ENCODE measurements around the gene PFKFB3.

Gene PFKFB3

DNA sequence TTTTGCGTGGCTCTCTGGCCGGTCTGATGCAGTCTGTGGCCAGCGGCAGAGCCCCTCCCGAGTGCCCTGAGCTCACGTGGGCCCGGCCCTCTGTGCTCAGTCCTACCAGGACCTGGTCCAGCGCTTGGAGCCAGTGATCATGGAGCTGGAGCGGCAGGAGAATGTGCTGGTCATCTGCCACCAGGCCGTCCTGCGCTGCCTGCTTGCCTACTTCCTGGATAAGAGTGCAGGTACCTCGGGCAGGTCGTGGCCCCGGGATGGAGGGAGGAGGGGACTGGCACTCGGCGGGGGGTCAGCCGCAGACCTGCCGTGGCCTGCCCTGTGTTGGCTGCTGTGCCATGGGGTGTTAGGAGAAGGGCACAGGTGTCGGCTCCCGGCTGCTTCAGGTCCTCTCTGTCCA, 20.0 kb downstream of the PFKFB3 start:
- WGBS (ENCODE audit: extremely low coverage, insufficient coverage, low lambda C conversion rate), result no CpG with 5 or more reads among the region's 19 CpGs
- H3K27ac ChIP-seq (ENCODE audit: low read depth, low read length), result no peak overlapping the region
- H3K36me3 ChIP-seq (ENCODE audit: control insufficient read depth, insufficient read depth, low read length), result peaks cover 30% of the 10 kb centered on the region

DNA sequence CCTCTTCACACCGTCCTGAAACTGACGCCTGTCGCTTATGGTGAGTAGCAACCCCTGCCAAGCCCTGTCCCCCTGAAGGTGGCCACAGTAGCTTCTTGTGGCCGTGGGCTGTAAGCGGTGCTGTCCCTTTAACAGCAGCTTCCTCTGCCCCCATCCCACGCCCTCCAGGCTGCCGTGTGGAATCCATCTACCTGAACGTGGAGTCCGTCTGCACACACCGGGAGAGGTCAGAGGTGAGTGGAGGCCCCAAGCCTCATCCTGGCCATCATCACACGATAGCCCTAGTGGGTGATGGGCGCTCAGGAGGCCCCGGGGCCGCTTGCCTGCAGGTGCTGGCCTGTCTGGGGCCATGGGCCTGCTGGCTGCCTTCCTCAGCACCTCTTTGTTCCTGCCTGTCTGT, 21.2 kb downstream of the PFKFB3 start:
- no peak overlapping the region for H3K18ac ChIP-seq (ENCODE audit: low read length)

More for the DNA sequence above, 20.0 kb downstream of the PFKFB3 start:
- no peak overlapping the region for H2BK120ac ChIP-seq (ENCODE audit: low read depth, low read length)
- no peak overlapping the region for H2AK5ac ChIP-seq (ENCODE audit: low read length)
- no peak overlapping the region for H3K56ac ChIP-seq (ENCODE audit: low read length)
- H3K4me2 ChIP-seq (ENCODE audit: low read length), result no peak overlapping the region
- no peak overlapping the region for H3K4me3 ChIP-seq (ENCODE audit: low read length)
- H2BK15ac ChIP-seq (replicated peaks; ENCODE audit: low read depth), result no peak overlapping the region
- no peak for DNase-seq
- no peak overlapping the region for H3K9ac ChIP-seq (ENCODE audit: low read length)
- no peak overlapping the region for H3K23ac ChIP-seq (ENCODE audit: low read length)
- no peaks in the 10 kb centered on the region for H3K27me3 ChIP-seq (ENCODE audit: insufficient read depth, low read length, poor library complexity)
- H4K8ac ChIP-seq (ENCODE audit: low read depth, low read length), result no peak overlapping the region
- no peak overlapping the region for H3K4ac ChIP-seq (ENCODE audit: low read depth, low read length)
- no peaks in the 10 kb centered on the region for H3K79me2 ChIP-seq (ENCODE audit: control insufficient read depth, insufficient read depth, low read length)
- H3K18ac ChIP-seq (ENCODE audit: low read length), result no peak overlapping the region
- no peak overlapping the region for H4K5ac ChIP-seq (ENCODE audit: low read length)
- no peaks in the 10 kb centered on the region for H3K79me1 ChIP-seq (ENCODE audit: low read length)
- H3K4me1 ChIP-seq (ENCODE audit: control insufficient read depth, low read depth, low read length), result no peaks in the 10 kb centered on the region
- H2BK5ac ChIP-seq (ENCODE audit: low read length), result no peak overlapping the region

DNA sequence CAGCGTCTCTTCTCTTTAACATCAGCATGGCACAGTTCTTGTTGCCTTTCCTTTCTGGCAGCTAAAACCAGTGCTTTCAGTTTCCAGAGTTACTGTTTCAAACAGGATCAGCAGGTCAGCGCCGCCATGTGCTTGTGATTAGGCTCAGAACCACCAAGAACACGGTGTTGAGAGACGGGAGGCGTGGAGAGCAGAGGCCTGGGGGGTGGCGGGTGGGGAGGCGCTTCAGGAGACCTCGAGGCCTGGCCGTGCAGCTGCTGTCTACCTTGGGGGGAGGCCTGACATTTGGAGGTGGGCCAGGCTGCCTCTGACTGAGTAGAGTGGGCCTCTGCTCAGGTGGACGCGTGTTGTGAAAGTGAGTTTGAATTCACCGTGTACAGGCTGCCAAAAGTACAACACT, 22.0 kb downstream of the PFKFB3 start:
- no peak overlapping the region for H3K56ac ChIP-seq (ENCODE audit: low read length)
- no peak overlapping the region for H3K27ac ChIP-seq (ENCODE audit: low read depth, low read length)
- no peak overlapping the region for H3K23ac ChIP-seq (ENCODE audit: low read length)
- no peaks in the 10 kb centered on the region for H3K27me3 ChIP-seq (ENCODE audit: insufficient read depth, low read length, poor library complexity)
- H2BK5ac ChIP-seq (ENCODE audit: low read length), result no peak overlapping the region
- no peak overlapping the region for H4K8ac ChIP-seq (ENCODE audit: low read depth, low read length)
- no peaks in the 10 kb centered on the region for H3K79me1 ChIP-seq (ENCODE audit: low read length)
- H2AK5ac ChIP-seq (ENCODE audit: low read length), result no peak overlapping the region
- H3K4ac ChIP-seq (ENCODE audit: low read depth, low read length), result no peak overlapping the region
- H3K4me1 ChIP-seq (ENCODE audit: control insufficient read depth, low read depth, low read length), result no peaks in the 10 kb centered on the region
- H3K36me3 ChIP-seq (ENCODE audit: control insufficient read depth, insufficient read depth, low read length), result peaks cover 32% of the 10 kb centered on the region
- DNase-seq, result no peak
- no peak overlapping the region for H4K5ac ChIP-seq (ENCODE audit: low read length)
- no peak overlapping the region for H3K9ac ChIP-seq (ENCODE audit: low read length)
- no peak overlapping the region for H2BK120ac ChIP-seq (ENCODE audit: low read depth, low read length)
- H3K4me2 ChIP-seq (ENCODE audit: low read length), result no peak overlapping the region
- no peaks in the 10 kb centered on the region for H3K79me2 ChIP-seq (ENCODE audit: control insufficient read depth, insufficient read depth, low read length)
- no peak overlapping the region for H2BK15ac ChIP-seq (replicated peaks; ENCODE audit: low read depth)
- H3K18ac ChIP-seq (ENCODE audit: low read length), result no peak overlapping the region
- no CpG with 5 or more reads among the region's 13 CpGs for WGBS (ENCODE audit: extremely low coverage, insufficient coverage, low lambda C conversion rate)
- no peak overlapping the region for H3K4me3 ChIP-seq (ENCODE audit: low read length)

More for the DNA sequence above, 21.2 kb downstream of the PFKFB3 start:
- DNase-seq, result no peak
- no CpG with 5 or more reads among the region's 14 CpGs for WGBS (ENCODE audit: extremely low coverage, insufficient coverage, low lambda C conversion rate)
- Histone ChIP-seq H3K36me3 (ENCODE audit: control insufficient read depth, insufficient read depth, low read length) (peaks cover 32% of the 10 kb centered on the region), H3K4me1 (ENCODE audit: control insufficient read depth, low read depth, low read length) (no peaks in the 10 kb centered on the region), H3K4ac (ENCODE audit: low read depth, low read length) (no peak overlapping the region), H3K27ac (ENCODE audit: low read depth, low read length) (no peak overlapping the region), H3K56ac (ENCODE audit: low read length) (no peak overlapping the region), H3K9ac (ENCODE audit: low read length) (no peak overlapping the region), H3K23ac (ENCODE audit: low read length) (no peak overlapping the region), H3K4me3 (ENCODE audit: low read length) (no peak overlapping the region), H3K27me3 (ENCODE audit: insufficient read depth, low read length, poor library complexity) (no peaks in the 10 kb centered on the region), H2AK5ac (ENCODE audit: low read length) (no peak overlapping the region), H2BK5ac (ENCODE audit: low read length) (no peak overlapping the region), H4K8ac (ENCODE audit: low read depth, low read length) (no peak overlapping the region), H3K4me2 (ENCODE audit: low read length) (no peak overlapping the region), H2BK15ac (replicated peaks; ENCODE audit: low read depth) (no peak overlapping the region), H3K79me1 (ENCODE audit: low read length) (no peaks in the 10 kb centered on the region), H3K79me2 (ENCODE audit: control insufficient read depth, insufficient read depth, low read length) (no peaks in the 10 kb centered on the region), H2BK120ac (ENCODE audit: low read depth, low read length) (no peak overlapping the region), H4K5ac (ENCODE audit: low read length) (no peak overlapping the region)

DNA sequence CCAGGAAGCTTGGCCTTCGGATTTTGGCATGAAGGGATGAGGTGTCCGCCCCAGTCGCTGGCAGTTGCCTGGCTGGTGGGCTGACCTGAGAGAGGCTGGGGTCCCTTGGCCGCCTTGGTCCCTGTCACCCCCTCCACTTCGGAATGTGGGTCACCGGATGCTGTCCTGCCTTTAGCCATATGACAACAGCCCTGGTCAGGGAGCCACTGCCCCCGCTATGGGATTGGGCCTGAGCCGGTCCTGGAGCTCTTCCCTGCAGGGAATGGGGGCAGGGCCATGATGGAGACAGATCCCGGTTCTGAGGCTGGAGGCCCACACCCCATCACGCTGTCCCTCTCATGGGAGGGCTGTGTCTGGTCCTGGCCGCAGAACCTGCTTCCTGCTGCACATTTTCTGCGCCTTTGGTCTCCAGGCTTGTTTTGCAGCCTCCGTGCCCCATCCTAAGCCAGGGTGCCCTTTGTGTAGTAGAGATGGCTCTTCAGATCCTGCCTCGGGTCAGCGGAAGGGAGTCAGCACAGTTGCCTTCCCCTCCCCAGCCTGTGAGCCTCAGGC, 22.6 kb downstream of the PFKFB3 start:
- H3K4me2 ChIP-seq (ENCODE audit: low read length), result no peak overlapping the region
- WGBS (ENCODE audit: extremely low coverage, insufficient coverage, low lambda C conversion rate), result no CpG with 5 or more reads among the region's 15 CpGs
- H3K79me2 ChIP-seq (ENCODE audit: control insufficient read depth, insufficient read depth, low read length), result no peaks in the 10 kb centered on the region
- no peak overlapping the region for H2BK5ac ChIP-seq (ENCODE audit: low read length)
- H3K27me3 ChIP-seq (ENCODE audit: insufficient read depth, low read length, poor library complexity), result no peaks in the 10 kb centered on the region
- H3K18ac ChIP-seq (ENCODE audit: low read length), result no peak overlapping the region
- H3K4me1 ChIP-seq (ENCODE audit: control insufficient read depth, low read depth, low read length), result no peaks in the 10 kb centered on the region
- H3K4ac ChIP-seq (ENCODE audit: low read depth, low read length), result no peak overlapping the region
- no peak overlapping the region for H3K4me3 ChIP-seq (ENCODE audit: low read length)
- no peak overlapping the region for H4K8ac ChIP-seq (ENCODE audit: low read depth, low read length)
- H4K5ac ChIP-seq (ENCODE audit: low read length), result no peak overlapping the region
- H3K56ac ChIP-seq (ENCODE audit: low read length), result no peak overlapping the region
- H3K79me1 ChIP-seq (ENCODE audit: low read length), result no peaks in the 10 kb centered on the region
- H2BK120ac ChIP-seq (ENCODE audit: low read depth, low read length), result no peak overlapping the region
- DNase-seq, result no peak
- H2AK5ac ChIP-seq (ENCODE audit: low read length), result no peak overlapping the region
- no peak overlapping the region for H3K9ac ChIP-seq (ENCODE audit: low read length)
- no peak overlapping the region for H2BK15ac ChIP-seq (replicated peaks; ENCODE audit: low read depth)
- no peak overlapping the region for H3K27ac ChIP-seq (ENCODE audit: low read depth, low read length)
- H3K36me3 ChIP-seq (ENCODE audit: control insufficient read depth, insufficient read depth, low read length), result peaks cover 32% of the 10 kb centered on the region
- no peak overlapping the region for H3K23ac ChIP-seq (ENCODE audit: low read length)

DNA sequence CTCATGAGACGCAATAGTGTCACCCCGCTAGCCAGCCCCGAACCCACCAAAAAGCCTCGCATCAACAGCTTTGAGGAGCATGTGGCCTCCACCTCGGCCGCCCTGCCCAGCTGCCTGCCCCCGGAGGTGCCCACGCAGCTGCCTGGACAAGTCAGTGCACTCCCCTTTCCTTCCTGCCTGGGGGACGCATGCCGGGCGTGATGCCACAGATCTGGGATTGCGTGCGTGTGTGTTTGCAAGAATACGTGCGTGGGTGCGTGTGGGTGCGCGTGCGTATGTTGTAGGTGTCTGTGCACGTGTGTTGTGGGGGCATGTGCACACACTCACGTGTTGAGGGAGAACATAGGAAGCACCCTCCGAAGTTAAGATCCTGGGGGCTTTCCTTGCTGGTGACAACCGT, 23.5 kb downstream of the PFKFB3 start:
- H3K27me3 ChIP-seq (ENCODE audit: insufficient read depth, low read length, poor library complexity), result no peaks in the 10 kb centered on the region
- no peak overlapping the region for H3K56ac ChIP-seq (ENCODE audit: low read length)
- no peaks in the 10 kb centered on the region for H3K79me1 ChIP-seq (ENCODE audit: low read length)
- peaks cover 26% of the 10 kb centered on the region for H3K36me3 ChIP-seq (ENCODE audit: control insufficient read depth, insufficient read depth, low read length)
- H3K9ac ChIP-seq (ENCODE audit: low read length), result no peak overlapping the region
- WGBS (ENCODE audit: extremely low coverage, insufficient coverage, low lambda C conversion rate), result 100% methylated on average over 6 of the region's 23 CpGs
- no peak overlapping the region for H3K23ac ChIP-seq (ENCODE audit: low read length)
- H3K27ac ChIP-seq (ENCODE audit: low read depth, low read length), result no peak overlapping the region
- H3K18ac ChIP-seq (ENCODE audit: low read length), result no peak overlapping the region
- H3K4me2 ChIP-seq (ENCODE audit: low read length), result no peak overlapping the region
- H2BK120ac ChIP-seq (ENCODE audit: low read depth, low read length), result no peak overlapping the region
- H4K5ac ChIP-seq (ENCODE audit: low read length), result no peak overlapping the region
- DNase-seq, result no peak
- H3K4me3 ChIP-seq (ENCODE audit: low read length), result no peak overlapping the region
- H2BK15ac ChIP-seq (replicated peaks; ENCODE audit: low read depth), result no peak overlapping the region
- no peaks in the 10 kb centered on the region for H3K79me2 ChIP-seq (ENCODE audit: control insufficient read depth, insufficient read depth, low read length)
- no peak overlapping the region for H3K4ac ChIP-seq (ENCODE audit: low read depth, low read length)
- H2AK5ac ChIP-seq (ENCODE audit: low read length), result no peak overlapping the region
- no peaks in the 10 kb centered on the region for H3K4me1 ChIP-seq (ENCODE audit: control insufficient read depth, low read depth, low read length)
- H4K8ac ChIP-seq (ENCODE audit: low read depth, low read length), result no peak overlapping the region
- H2BK5ac ChIP-seq (ENCODE audit: low read length), result no peak overlapping the region

DNA sequence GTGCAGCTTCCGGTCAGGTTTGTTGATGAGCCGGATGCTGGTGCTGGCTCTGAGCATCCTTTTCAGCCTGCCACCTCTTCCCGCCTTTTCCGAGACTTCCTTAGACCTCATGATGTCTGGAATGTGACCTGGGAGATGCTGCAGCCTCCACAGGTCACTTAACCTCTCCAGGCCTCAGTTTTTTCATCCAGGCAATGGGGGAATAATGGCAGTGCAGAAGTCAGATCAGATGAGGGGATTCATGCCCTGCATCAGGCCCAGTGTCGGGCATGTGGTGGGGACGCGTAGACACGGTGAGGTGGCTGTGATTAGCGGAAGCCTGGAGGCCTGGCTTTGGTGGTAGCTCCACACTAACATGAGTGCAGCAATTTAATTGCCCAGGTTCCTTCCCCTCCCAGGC, 24.6 kb downstream of the PFKFB3 start:
- H2BK5ac ChIP-seq (ENCODE audit: low read length), result no peak overlapping the region
- H3K4me2 ChIP-seq (ENCODE audit: low read length), result no peak overlapping the region
- H3K27ac ChIP-seq (ENCODE audit: low read depth, low read length), result no peak overlapping the region
- no peak overlapping the region for H2BK120ac ChIP-seq (ENCODE audit: low read depth, low read length)
- H3K56ac ChIP-seq (ENCODE audit: low read length), result no peak overlapping the region
- H2BK15ac ChIP-seq (replicated peaks; ENCODE audit: low read depth), result no peak overlapping the region
- no peaks in the 10 kb centered on the region for H3K27me3 ChIP-seq (ENCODE audit: insufficient read depth, low read length, poor library complexity)
- no peak overlapping the region for H3K18ac ChIP-seq (ENCODE audit: low read length)
- H3K79me1 ChIP-seq (ENCODE audit: low read length), result no peaks in the 10 kb centered on the region
- no peak for DNase-seq
- H4K5ac ChIP-seq (ENCODE audit: low read length), result no peak overlapping the region
- WGBS (ENCODE audit: extremely low coverage, insufficient coverage, low lambda C conversion rate), result no CpG with 5 or more reads among the region's 9 CpGs
- H3K4me3 ChIP-seq (ENCODE audit: low read length), result no peak overlapping the region
- no peak overlapping the region for H3K4ac ChIP-seq (ENCODE audit: low read depth, low read length)
- no peaks in the 10 kb centered on the region for H3K79me2 ChIP-seq (ENCODE audit: control insufficient read depth, insufficient read depth, low read length)
- no peak overlapping the region for H3K9ac ChIP-seq (ENCODE audit: low read length)
- no peak overlapping the region for H4K8ac ChIP-seq (ENCODE audit: low read depth, low read length)
- H3K4me1 ChIP-seq (ENCODE audit: control insufficient read depth, low read depth, low read length), result no peaks in the 10 kb centered on the region
- peaks cover 24% of the 10 kb centered on the region for H3K36me3 ChIP-seq (ENCODE audit: control insufficient read depth, insufficient read depth, low read length)
- no peak overlapping the region for H3K23ac ChIP-seq (ENCODE audit: low read length)
- H2AK5ac ChIP-seq (ENCODE audit: low read length), result no peak overlapping the region

All from mesendoderm (in vitro differentiated cells).